GM12878 (cell line): ENCODE results near the gene FGD1. TPM values are rescaled to one million over a fixed set of nuclear protein-coding genes. Genes with fewer than 3 reads are reported as not detected.
A peak's percentile ranks its signal among the peaks of the same experiment; 100 is the strongest.

Experiments
- ATAC-seq: fragments of 200-7000 bp; cut with Tn5 transposase; 3 replicates; pipeline ENCODE4 v1.9.1; 2020; ENCODE audit warnings: mild to moderate bottlenecking, moderate library complexity
- BruUV-seq: library from RNA; stranded (reverse); fragments of 400-500 nt; replicated peaks from 2 replicates; lab custom pipeline; 2021; lab: Mats Ljungman, UMichigan
- CTCF ChIA-PET: fragments of 300-600 bp; sonication (Branson Sonifier 250); formaldehyde crosslinking; extraction: SDS; loops from one replicate; lab custom pipeline; 2021; ENCODE audit warnings: inconsistent platforms; lab: Yijun Ruan, JAX
- POLR2A ChIA-PET: fragments of 350-600 bp; formaldehyde crosslinking; extraction: SDS; loops from one replicate; lab custom pipeline; 2021; ENCODE audit warnings: inconsistent platforms; lab: Charles Lee
- RAD21 ChIA-PET: fragments of 300-600 bp; sonication (Branson Sonifier 250); formaldehyde crosslinking; loops from one replicate; lab custom pipeline; 2023; ENCODE audit warnings: antibody characterized with exemption; ENCODE audit not compliant: unreplicated experiment; lab: Charles Lee
- SMC1A ChIA-PET: fragments of 300-600 bp; sonication (Branson Sonifier 250); formaldehyde crosslinking; loops from one replicate; lab custom pipeline; 2023; ENCODE audit not compliant: unreplicated experiment, uncharacterized antibody; lab: Charles Lee
- DNase-seq: peaks from one replicate; pipeline ENCODE4 v3.0.0-alpha.2; 2011; ENCODE audit warnings: low read depth, low spot score
- FAIRE-seq: peaks from 3 replicates; lab custom pipeline; 2011; peaks lifted over from hg19 to GRCh38; lab: Jason Lieb, UNC
- H2AFZ ChIP-seq: 2 replicates; pipeline ENCODE4 v1.6.0; 2011; ENCODE audit warnings: low read depth, low read length, control low read depth; ENCODE audit not compliant: control insufficient read depth
- H3K27ac ChIP-seq: 2 replicates; pipeline ENCODE4 v1.5.1; 2011; ENCODE audit warnings: control low read depth; ENCODE audit not compliant: control insufficient read depth, insufficient read depth
- H3K27me3 ChIP-seq, 2 experiments: replicated peaks in 1 of 2; 2 replicates each; pipeline versions ENCODE4 v1.6.0 to v1.6.1; 2011; ENCODE audit warnings: low read length in 1 of 2; ENCODE audit not compliant: control insufficient read depth in 2 of 2, insufficient read depth in 2 of 2
- H3K36me3 ChIP-seq, 2 experiments: 2 replicates each; pipeline ENCODE4 v1.5.1; 2011; ENCODE audit warnings: low read length in 1 of 2; ENCODE audit not compliant: control insufficient read depth in 2 of 2, insufficient read depth in 2 of 2
- H3K4me1 ChIP-seq: 2 replicates; pipeline ENCODE4 v1.6.1; 2011; ENCODE audit warnings: mild to moderate bottlenecking, low read length, moderate library complexity, mixed read lengths; ENCODE audit not compliant: control insufficient read depth, insufficient read depth
- H3K4me2 ChIP-seq: 2 replicates; pipeline ENCODE4 v1.6.0; 2011; ENCODE audit warnings: control low read depth; ENCODE audit not compliant: control insufficient read depth, insufficient read depth
- H3K4me3 ChIP-seq: fragments of 200-600 bp; sonication (generic); 2 replicates; pipeline ENCODE4 v1.5.1; 2016
- H3K79me2 ChIP-seq: 2 replicates; pipeline ENCODE4 v1.6.0; 2011; ENCODE audit warnings: low read length; ENCODE audit not compliant: control insufficient read depth, insufficient read depth
- H3K9ac ChIP-seq: 2 replicates; pipeline ENCODE4 v1.8.0; 2011; ENCODE audit warnings: low read length, control low read depth, mixed read lengths; ENCODE audit not compliant: control insufficient read depth, insufficient read depth
- H3K9me3 ChIP-seq: replicated peaks from 3 replicates; pipeline ENCODE4 v1.5.1; 2011; ENCODE audit warnings: mild to moderate bottlenecking, low read length; ENCODE audit not compliant: control insufficient read depth, insufficient read depth
- H4K20me1 ChIP-seq: 2 replicates; pipeline ENCODE4 v1.6.0; 2011; ENCODE audit not compliant: control insufficient read depth, insufficient read depth
- ATF3 ChIP-seq: IDR thresholded peaks from 2 replicates; pipeline ENCODE4 v1.6.1; 2011; ENCODE audit warnings: low read depth, mild to moderate bottlenecking, low read length, moderate library complexity, borderline replicate concordance; ENCODE audit errors: extremely low read depth
- ATF7 ChIP-seq: fragments of 450-650 bp; IDR thresholded peaks from 2 replicates; pipeline ENCODE4 v1.6.1; 2016; ENCODE audit warnings: low read depth, mild to moderate bottlenecking
- E2F8 ChIP-seq: fragments of 450-650 bp; IDR thresholded peaks from 2 replicates; pipeline ENCODE4 v1.6.1; 2018; ENCODE audit warnings: mild to moderate bottlenecking, low read depth, moderate library complexity; ENCODE audit not compliant: partially characterized antibody
- FOXM1 ChIP-seq: IDR thresholded peaks from 2 replicates; pipeline ENCODE4 v1.6.1; 2012; ENCODE audit warnings: low read depth, mild to moderate bottlenecking, inconsistent platforms, low read length, moderate library complexity
- HDAC2 ChIP-seq: fragments of 200-600 bp; sonication (generic); IDR thresholded peaks from 2 replicates; pipeline ENCODE4 v1.6.1; 2017
- IKZF1 ChIP-seq: fragments of 450-650 bp; conservative IDR thresholded peaks from 2 replicates; pipeline ENCODE4 v1.6.1; 2017; ENCODE audit warnings: antibody characterized with exemption, mild to moderate bottlenecking
- MAX ChIP-seq: IDR thresholded peaks from 2 replicates; pipeline ENCODE4 v1.6.1; 2012; ENCODE audit warnings: low read depth, low read length, improper control_type of control experiment
- RAD21 ChIP-seq: IDR thresholded peaks from 2 replicates; pipeline ENCODE4 v1.6.1; 2011; ENCODE audit warnings: mild to moderate bottlenecking, low read depth, low read length, moderate library complexity; ENCODE audit not compliant: insufficient read depth
- RELB ChIP-seq: fragments of 450-650 bp; IDR thresholded peaks from 2 replicates; pipeline ENCODE4 v1.6.1; 2017; ENCODE audit warnings: low read depth, mild to moderate bottlenecking, moderate library complexity
- SPI1 ChIP-seq: IDR thresholded peaks from 2 replicates; pipeline ENCODE4 v1.6.1; 2011; ENCODE audit warnings: low read depth, mild to moderate bottlenecking, low read length, moderate library complexity, borderline replicate concordance; ENCODE audit not compliant: insufficient read depth
- STAT1 ChIP-seq: fragments of 450-650 bp; conservative IDR thresholded peaks from 2 replicates; pipeline ENCODE4 v1.6.1; 2014; ENCODE audit warnings: antibody characterized with exemption, mild to moderate bottlenecking
- SUPT20H ChIP-seq: IDR thresholded peaks from 2 replicates; pipeline ENCODE4 v1.6.1; 2011; ENCODE audit warnings: low read depth, mild to moderate bottlenecking, low read length, moderate library complexity, borderline replicate concordance; ENCODE audit not compliant: control insufficient read depth
- ZBTB11 ChIP-seq: fragments of 450-650 bp; formaldehyde crosslinking; IDR thresholded peaks from 2 replicates; pipeline ENCODE4 v1.5.0; 2022; ENCODE audit warnings: mild to moderate bottlenecking, missing genetic modification characterization
- WGBS: methylation state at CpG from one replicate; pipeline ENCODE4 v1.1.6; 2016; ENCODE audit warnings: low lambda C conversion rate; ENCODE audit not compliant: insufficient replicate concordance, insufficient coverage; ENCODE audit errors: missing lambda C conversion rate; 5-methylcytosine and 5-hydroxymethylcytosine counted together
- in situ Hi-C: fragments of 300-500 bp; cut with MboI; formaldehyde crosslinking; loops from 9 replicates; pipeline ENCODE4 v1.14.3; 2018; ENCODE audit warnings: mixed read lengths
- intact Hi-C: fragments of 100-400 bp; cut with micrococcal nuclease; formaldehyde crosslinking; loops from one replicate; pipeline ENCODE4 v1.14.2; 2022; ENCODE audit not compliant: unreplicated experiment
- polyA plus RNA-seq, 11 experiments: library from polyadenylated mRNA; depleted of rRNA in 4 of 11; unstranded in 6 of 11; stranded (reverse) in 5 of 11; fragments of >200 nt; fragmentation: Nextera tagmentation in 4 of 11; fragmentation: Illumina TruSeq in 1 of 11; extraction: Ambion mirVana in 4 of 11; extraction: Trizol in 1 of 11; gene quantifications; 1 replicate in 1 of 11; 2 replicates in 10 of 11; pipeline versions ENCODE4 v1.2.1 to v1.2.3, GENCODE V29; 2011 to 2016; ENCODE audit warnings: inconsistent platforms in 2 of 11, missing spikeins in 2 of 11, low read depth in 1 of 11
- total RNA-seq, 4 experiments: library from RNA; depleted of rRNA in 3 of 4; stranded (reverse); fragments of >200 nt in 3 of 4; fragmentation: Illumina TruSeq in 1 of 4; extraction: Trizol in 1 of 4; gene quantifications; 2 replicates each; pipeline versions ENCODE4 v1.2.1 to v1.2.3, GENCODE V29; 2013 to 2021

FGD1 gene
- total and polyA plus RNA-seq, 10 of the 15 experiments (the other 5 are each of a cell fraction or from before 2014, with no cell fraction given): 0.05 to 0.50 (median 0.45) TPM; not detected in 7

- 54% methylated on average over 1 of the region's 1 CpG for WGBS
- Histone ChIP-seq H3K27ac (no peak overlapping the region), H3K79me2 (no peaks in the 10 kb centered on the region), H2AFZ (no peak overlapping the region), H3K9me3 (no peaks in the 10 kb centered on the region), H3K27me3 (no peaks in the 10 kb centered on the region), H3K9ac (no peak overlapping the region), H3K4me2 (no peak overlapping the region), H4K20me1 (no peaks in the 10 kb centered on the region), H3K36me3 (no peaks in the 10 kb centered on the region), H3K4me1 (no peaks in the 10 kb centered on the region), H3K4me3 (no peak overlapping the region)
- DNase-seq: no peak
- in situ Hi-C loops: no loop called here
- no TSS peak for BruUV-seq
- POLR2A ChIA-PET: no interaction called here
- SMC1A ChIA-PET: interaction anchor here (0.6 kb wide), 1 partner anchor 1113 kb away, joined by 3 read pairs; no protein-coding TSS in a partner anchor
- no peak for FAIRE-seq
- RAD21 ChIA-PET: no interaction called here
- intact Hi-C loops: no loop called here
- TF ChIP-seq IKZF1: 0 out of 2 replicates have a peak, but pooled peaks have one; percentile 33
- no peak for TF ChIP-seq MAX
- 0 out of 2 replicates have a peak, but pooled peaks have one; percentile 17 for TF ChIP-seq RELB
- TF ChIP-seq ATF7: no peak
- no peak for TF ChIP-seq ATF3
- TF ChIP-seq STAT1: no peak
- no peak for TF ChIP-seq SUPT20H
- TF ChIP-seq E2F8: no peak
- no peak for TF ChIP-seq FOXM1
- TF ChIP-seq SPI1: 0 out of 2 replicates have a peak, but pooled peaks have one; percentile 6
- no peak for TF ChIP-seq ZBTB11 (CRISPR knock-in tag)
- TF ChIP-seq HDAC2: no peak
- TF ChIP-seq RAD21: no peak
- ATAC-seq: peak; percentile 59
- CTCF ChIA-PET: no interaction called here
Observed at GRCh38 chrX:54411732-54412131, 84.3 kb downstream of the FGD1 start.
